ENCODE results near the gene PDE1C.

Gene PDE1C

DNA sequence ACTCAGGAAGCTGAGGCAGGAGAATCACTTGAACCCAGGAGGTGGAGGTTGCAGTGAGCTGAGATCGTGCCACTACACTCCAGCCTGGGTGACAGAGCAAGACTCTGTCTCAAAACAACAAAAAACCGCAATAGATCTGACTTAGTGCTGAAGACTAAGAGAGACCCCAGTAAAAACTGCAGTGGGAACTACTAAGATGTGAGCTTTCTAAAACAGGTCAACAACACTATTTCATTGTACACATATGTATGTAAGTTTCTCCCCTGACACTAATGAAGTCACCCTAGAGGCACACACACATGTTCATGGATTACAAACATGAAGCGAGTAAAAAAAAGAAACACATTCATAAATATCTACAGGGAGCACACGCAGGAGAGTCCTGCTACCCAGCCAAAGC lies 68.3 kb downstream of the PDE1C start:
- no peak overlapping the region for H3K27ac ChIP-seq (ENCODE audit: low read depth, low read length)
- no peaks in the 10 kb centered on the region for H3K36me3 ChIP-seq (ENCODE audit: control insufficient read depth, insufficient read depth, low read length)
- H3K27me3 ChIP-seq (ENCODE audit: control insufficient read depth, insufficient read depth, low read length), result no peaks in the 10 kb centered on the region
- H3K4me1 ChIP-seq (ENCODE audit: control insufficient read depth, insufficient read depth, low read length), result no peaks in the 10 kb centered on the region
- no peak overlapping the region for H3K9ac ChIP-seq (ENCODE audit: low read length)
- H3K4me3 ChIP-seq (ENCODE audit: low read length), result no peak overlapping the region

DNA sequence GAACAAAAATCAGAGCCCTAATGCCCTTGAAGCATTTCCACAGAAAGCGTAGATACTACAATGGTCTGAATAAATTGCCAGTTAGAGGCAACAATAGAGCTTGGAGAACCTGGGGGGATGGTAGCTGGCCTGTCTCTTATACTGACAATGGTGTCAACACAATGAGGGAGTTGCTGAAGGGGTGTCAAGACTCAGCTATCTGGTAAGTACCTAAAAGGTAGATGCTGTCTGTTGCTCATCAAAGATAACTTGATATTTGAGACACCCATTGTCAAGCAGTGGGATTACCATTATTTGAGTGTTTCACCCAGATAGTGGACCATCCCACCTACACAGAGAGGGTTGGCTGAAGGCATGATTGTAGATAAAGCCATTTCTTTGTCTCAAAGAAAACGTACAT lies 72.8 kb downstream of the PDE1C start:
- Histone ChIP-seq H3K9ac (ENCODE audit: low read length) (no peak overlapping the region), H3K27me3 (ENCODE audit: control insufficient read depth, insufficient read depth, low read length) (no peaks in the 10 kb centered on the region), H3K4me1 (ENCODE audit: control insufficient read depth, insufficient read depth, low read length) (no peaks in the 10 kb centered on the region), H3K36me3 (ENCODE audit: control insufficient read depth, insufficient read depth, low read length) (no peaks in the 10 kb centered on the region), H3K4me3 (ENCODE audit: low read length) (no peak overlapping the region), H3K27ac (ENCODE audit: low read depth, low read length) (no peak overlapping the region)

DNA sequence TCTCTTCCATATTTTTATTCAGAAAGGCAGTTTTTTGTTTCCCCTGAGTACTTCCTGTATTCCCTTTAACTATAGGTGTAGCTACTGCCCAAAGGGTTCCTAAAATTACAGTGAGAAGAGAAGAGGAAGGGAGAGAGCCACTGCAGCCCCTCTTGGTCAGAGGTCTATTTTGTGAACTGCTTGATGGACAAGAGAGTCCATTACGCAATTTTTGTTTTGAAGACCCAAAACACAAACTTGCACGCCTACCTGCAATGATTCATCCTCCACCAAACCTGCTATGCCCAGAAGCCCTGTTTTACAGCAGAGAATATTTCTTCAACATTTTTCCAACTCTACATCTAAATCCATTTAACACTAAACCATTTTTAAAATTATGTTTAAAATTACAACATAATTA lies 75.1 kb downstream of the PDE1C start:
- Histone ChIP-seq H3K36me3 (ENCODE audit: control insufficient read depth, insufficient read depth, low read length) (no peaks in the 10 kb centered on the region), H3K27ac (ENCODE audit: low read depth, low read length) (no peak overlapping the region), H3K4me1 (ENCODE audit: control insufficient read depth, insufficient read depth, low read length) (no peaks in the 10 kb centered on the region), H3K9ac (ENCODE audit: low read length) (no peak overlapping the region), H3K4me3 (ENCODE audit: low read length) (no peak overlapping the region), H3K27me3 (ENCODE audit: control insufficient read depth, insufficient read depth, low read length) (no peaks in the 10 kb centered on the region)

DNA sequence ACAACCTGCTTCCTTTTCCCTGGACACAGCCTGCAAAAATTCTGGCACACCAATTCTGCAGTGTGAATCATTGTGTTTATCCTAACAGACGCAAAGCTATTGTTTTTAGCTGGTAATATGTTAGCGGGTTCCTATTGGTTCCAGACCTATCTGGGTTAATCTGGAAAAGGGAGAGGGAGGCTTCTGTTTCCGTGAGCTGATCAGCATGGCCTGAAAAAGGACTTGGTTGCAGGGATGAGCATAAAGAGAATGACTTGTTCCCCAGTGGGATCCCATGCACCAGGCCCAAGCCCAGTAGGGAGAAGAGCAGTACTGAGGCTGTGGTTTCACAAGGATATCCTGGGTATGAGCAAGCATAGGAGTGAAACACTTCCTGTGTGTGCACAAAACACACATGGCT lies 78.4 kb downstream of the PDE1C start:
- H3K36me3 ChIP-seq (ENCODE audit: control insufficient read depth, insufficient read depth, low read length), result no peaks in the 10 kb centered on the region
- no peak overlapping the region for H3K4me3 ChIP-seq (ENCODE audit: low read length)
- no peaks in the 10 kb centered on the region for H3K4me1 ChIP-seq (ENCODE audit: control insufficient read depth, insufficient read depth, low read length)
- H3K9ac ChIP-seq (ENCODE audit: low read length), result no peak overlapping the region
- H3K27me3 ChIP-seq (ENCODE audit: control insufficient read depth, insufficient read depth, low read length), result no peaks in the 10 kb centered on the region
- no peak overlapping the region for H3K27ac ChIP-seq (ENCODE audit: low read depth, low read length)

DNA sequence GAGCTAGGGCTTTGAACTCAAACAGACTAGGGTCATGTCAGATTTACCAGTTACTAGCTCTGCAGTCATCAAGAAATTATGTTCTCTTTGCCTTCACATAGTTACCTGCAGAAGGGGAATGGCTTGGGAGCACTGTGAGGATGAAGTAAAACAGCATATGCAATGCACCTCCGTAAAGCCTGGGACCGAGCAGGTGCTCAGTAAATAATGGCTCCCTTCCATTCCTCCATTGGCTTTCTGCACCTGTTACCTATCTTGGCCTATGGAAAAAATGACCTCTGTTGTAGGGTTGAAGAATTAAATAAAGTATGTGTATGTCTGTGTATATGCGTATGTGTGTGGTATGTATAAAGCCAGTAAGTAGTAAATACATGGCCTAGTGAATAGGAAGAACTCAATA lies 78.8 kb downstream of the PDE1C start:
- H3K27me3 ChIP-seq (ENCODE audit: control insufficient read depth, insufficient read depth, low read length), result no peaks in the 10 kb centered on the region
- no peak overlapping the region for H3K4me3 ChIP-seq (ENCODE audit: low read length)
- H3K9ac ChIP-seq (ENCODE audit: low read length), result no peak overlapping the region
- no peaks in the 10 kb centered on the region for H3K4me1 ChIP-seq (ENCODE audit: control insufficient read depth, insufficient read depth, low read length)
- no peak overlapping the region for H3K27ac ChIP-seq (ENCODE audit: low read depth, low read length)
- no peaks in the 10 kb centered on the region for H3K36me3 ChIP-seq (ENCODE audit: control insufficient read depth, insufficient read depth, low read length)

DNA sequence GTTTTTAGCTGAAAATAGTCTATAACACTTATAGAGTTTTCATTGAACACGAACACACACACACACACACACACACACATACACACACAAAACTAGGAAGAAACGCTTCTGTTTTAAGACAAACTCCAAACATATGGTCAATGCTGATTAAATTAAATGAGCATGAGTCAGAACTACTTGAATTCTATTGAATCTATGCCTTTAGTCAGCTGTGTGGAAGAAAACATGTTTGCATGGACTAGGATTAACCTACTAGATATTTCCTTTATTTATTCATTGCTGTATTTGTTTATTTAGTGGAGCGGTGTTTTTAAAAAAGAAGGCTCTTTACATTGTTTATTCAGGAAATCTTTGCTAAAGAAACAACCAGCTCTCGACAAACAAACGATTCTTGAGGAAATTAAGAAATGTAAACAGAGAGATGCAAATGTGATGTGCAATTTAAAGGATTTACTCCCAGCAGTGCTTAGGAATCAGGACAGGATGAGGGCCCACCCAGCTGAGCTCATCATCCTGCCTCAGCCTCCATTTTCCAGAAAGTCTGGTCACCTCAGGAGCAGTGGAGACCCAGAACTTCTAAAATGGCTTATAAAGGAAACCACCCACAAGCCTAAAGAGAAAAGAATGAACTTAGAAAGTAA lies 83.2 kb downstream of the PDE1C start:
- Histone ChIP-seq H3K9ac (ENCODE audit: low read length) (no peak overlapping the region), H3K27me3 (ENCODE audit: control insufficient read depth, insufficient read depth, low read length) (no peaks in the 10 kb centered on the region), H3K36me3 (ENCODE audit: control insufficient read depth, insufficient read depth, low read length) (no peaks in the 10 kb centered on the region), H3K27ac (ENCODE audit: low read depth, low read length) (no peak overlapping the region), H3K4me1 (ENCODE audit: control insufficient read depth, insufficient read depth, low read length) (no peaks in the 10 kb centered on the region), H3K4me3 (ENCODE audit: low read length) (no peak overlapping the region)

DNA sequence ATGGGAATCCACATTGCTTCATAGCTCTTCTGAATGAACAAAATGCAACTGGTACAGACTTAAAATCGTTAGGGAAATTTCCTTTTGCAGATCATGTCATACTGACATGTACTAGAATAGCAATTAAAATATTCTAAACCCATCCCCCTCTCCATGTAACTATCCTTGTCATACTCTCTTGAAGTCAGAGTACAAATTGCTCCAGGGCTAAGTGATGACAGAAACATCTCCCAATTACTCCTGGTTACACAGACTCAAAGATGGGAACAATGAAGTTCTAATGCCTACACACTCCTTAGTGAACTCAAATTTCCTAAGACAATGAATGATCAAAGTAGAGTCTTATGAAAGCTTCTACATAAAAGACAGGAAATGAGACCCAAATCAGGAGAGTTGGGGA lies 87.2 kb downstream of the PDE1C start:
- Histone ChIP-seq H3K4me3 (ENCODE audit: low read length) (no peak overlapping the region), H3K27ac (ENCODE audit: low read depth, low read length) (no peak overlapping the region), H3K4me1 (ENCODE audit: control insufficient read depth, insufficient read depth, low read length) (no peaks in the 10 kb centered on the region), H3K36me3 (ENCODE audit: control insufficient read depth, insufficient read depth, low read length) (no peaks in the 10 kb centered on the region), H3K9ac (ENCODE audit: low read length) (no peak overlapping the region), H3K27me3 (ENCODE audit: control insufficient read depth, insufficient read depth, low read length) (no peaks in the 10 kb centered on the region)

DNA sequence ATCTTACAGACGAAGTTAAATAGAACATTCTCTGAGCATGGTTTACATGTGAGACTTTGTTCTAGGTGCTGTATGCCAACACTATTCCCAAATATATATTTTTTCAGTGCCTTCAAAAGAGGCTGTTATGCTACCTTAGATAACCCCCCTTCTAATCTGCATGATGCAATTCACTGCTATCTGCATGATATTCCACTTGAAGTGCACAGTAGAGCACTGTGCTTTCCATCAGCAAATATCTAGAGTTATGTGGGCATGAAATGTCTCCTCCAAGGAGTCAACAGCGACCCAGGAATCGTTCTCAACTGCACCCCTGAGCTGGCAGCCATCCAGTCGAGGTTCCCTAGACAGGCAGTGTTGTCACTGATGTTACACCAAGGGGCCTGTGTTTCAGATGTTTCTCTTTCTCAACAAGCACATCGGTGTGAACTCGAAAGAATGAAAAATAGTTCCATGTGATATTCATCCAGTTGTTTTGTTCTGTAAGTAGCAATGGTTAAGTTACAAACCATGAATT lies 88.3 kb downstream of the PDE1C start:
- H3K27ac ChIP-seq (ENCODE audit: low read depth, low read length), result no peak overlapping the region
- H3K9ac ChIP-seq (ENCODE audit: low read length), result no peak overlapping the region
- H3K27me3 ChIP-seq (ENCODE audit: control insufficient read depth, insufficient read depth, low read length), result no peaks in the 10 kb centered on the region
- no peak overlapping the region for H3K4me3 ChIP-seq (ENCODE audit: low read length)
- no peaks in the 10 kb centered on the region for H3K36me3 ChIP-seq (ENCODE audit: control insufficient read depth, insufficient read depth, low read length)
- no peaks in the 10 kb centered on the region for H3K4me1 ChIP-seq (ENCODE audit: control insufficient read depth, insufficient read depth, low read length)

DNA sequence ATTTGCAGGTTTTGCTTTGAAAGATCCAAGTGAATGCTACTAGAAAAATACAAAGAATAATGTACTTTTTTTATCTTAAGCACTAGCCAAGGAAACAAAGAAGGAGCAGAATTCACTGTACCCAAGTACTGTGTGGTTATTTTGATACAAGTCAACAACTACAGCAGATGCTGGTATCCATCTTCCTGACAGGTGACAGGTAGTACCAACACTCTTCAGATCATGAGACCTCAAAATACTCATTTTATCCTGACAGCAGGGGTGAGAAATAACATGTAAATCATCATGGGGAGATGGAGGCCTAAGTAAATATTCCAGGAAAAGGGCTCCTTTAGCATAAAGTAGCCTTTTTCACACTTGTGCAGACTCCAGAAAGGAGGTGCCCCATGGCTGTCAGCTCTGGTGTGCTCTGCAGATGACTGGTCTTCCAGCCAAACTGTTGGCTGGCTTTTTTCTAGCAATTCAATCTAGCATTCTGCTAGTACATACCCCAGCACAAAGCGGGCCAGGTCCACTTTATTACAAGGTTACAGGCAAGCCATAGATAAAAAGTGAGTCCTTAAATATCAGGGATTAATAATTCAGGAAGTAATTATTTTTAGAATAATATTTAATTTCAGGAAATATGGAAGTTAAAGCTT lies 90.4 kb downstream of the PDE1C start:
- Histone ChIP-seq H3K9ac (ENCODE audit: low read length) (no peak overlapping the region), H3K27me3 (ENCODE audit: control insufficient read depth, insufficient read depth, low read length) (no peaks in the 10 kb centered on the region), H3K4me1 (ENCODE audit: control insufficient read depth, insufficient read depth, low read length) (no peaks in the 10 kb centered on the region), H3K27ac (ENCODE audit: low read depth, low read length) (no peak overlapping the region), H3K36me3 (ENCODE audit: control insufficient read depth, insufficient read depth, low read length) (no peaks in the 10 kb centered on the region), H3K4me3 (ENCODE audit: low read length) (no peak overlapping the region)

DNA sequence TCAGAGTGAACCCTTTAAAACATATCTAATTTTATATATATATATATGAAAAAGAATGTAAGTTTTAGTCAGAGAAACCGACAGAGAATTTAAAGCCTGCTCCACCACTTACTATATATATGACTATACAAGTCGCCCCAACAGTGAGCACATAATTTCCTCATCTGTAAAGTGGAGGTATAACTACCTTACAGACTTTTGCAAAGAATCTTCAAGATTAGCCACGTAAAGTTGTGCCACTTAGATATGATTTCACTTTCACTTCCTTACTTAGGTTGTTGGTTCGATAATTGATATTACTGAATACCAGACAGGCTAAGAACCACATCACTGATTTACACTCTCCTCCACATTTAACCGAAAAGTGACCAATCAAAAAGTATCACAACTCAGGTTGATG lies 94.7 kb downstream of the PDE1C start:
- Histone ChIP-seq H3K27me3 (ENCODE audit: control insufficient read depth, insufficient read depth, low read length) (no peaks in the 10 kb centered on the region), H3K27ac (ENCODE audit: low read depth, low read length) (no peak overlapping the region)

DNA sequence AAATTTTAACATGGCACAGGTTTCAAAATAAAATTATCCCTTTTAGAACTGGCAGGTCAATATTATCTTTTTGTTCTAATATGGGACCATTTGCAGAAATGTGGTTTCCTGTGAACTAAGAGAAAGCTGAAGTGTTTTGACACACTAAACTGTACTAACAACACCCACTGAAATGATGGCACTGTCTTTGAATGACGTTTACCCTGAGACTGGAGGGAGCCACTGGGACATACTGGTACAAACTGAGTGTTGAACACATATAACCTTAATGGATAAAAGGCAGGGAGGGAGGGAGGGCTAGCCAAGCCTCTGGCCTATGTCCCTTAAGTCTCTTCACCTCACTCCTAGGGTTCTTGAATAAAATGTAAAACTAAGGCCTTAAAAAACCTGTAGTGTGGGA lies 95.9 kb downstream of the PDE1C start:
- no peak overlapping the region for H3K4me3 ChIP-seq (ENCODE audit: low read length)
- H3K4me1 ChIP-seq (ENCODE audit: control insufficient read depth, insufficient read depth, low read length), result no peaks in the 10 kb centered on the region
- H3K9ac ChIP-seq (ENCODE audit: low read length), result no peak overlapping the region
- no peaks in the 10 kb centered on the region for H3K36me3 ChIP-seq (ENCODE audit: control insufficient read depth, insufficient read depth, low read length)
- H3K27me3 ChIP-seq (ENCODE audit: control insufficient read depth, insufficient read depth, low read length), result no peaks in the 10 kb centered on the region
- H3K27ac ChIP-seq (ENCODE audit: low read depth, low read length), result no peak overlapping the region

More for the DNA sequence above, 94.7 kb downstream of the PDE1C start:
- no peak overlapping the region for H3K4me3 ChIP-seq (ENCODE audit: low read length)
- no peaks in the 10 kb centered on the region for H3K4me1 ChIP-seq (ENCODE audit: control insufficient read depth, insufficient read depth, low read length)
- no peak overlapping the region for H3K9ac ChIP-seq (ENCODE audit: low read length)
- H3K36me3 ChIP-seq (ENCODE audit: control insufficient read depth, insufficient read depth, low read length), result no peaks in the 10 kb centered on the region

DNA sequence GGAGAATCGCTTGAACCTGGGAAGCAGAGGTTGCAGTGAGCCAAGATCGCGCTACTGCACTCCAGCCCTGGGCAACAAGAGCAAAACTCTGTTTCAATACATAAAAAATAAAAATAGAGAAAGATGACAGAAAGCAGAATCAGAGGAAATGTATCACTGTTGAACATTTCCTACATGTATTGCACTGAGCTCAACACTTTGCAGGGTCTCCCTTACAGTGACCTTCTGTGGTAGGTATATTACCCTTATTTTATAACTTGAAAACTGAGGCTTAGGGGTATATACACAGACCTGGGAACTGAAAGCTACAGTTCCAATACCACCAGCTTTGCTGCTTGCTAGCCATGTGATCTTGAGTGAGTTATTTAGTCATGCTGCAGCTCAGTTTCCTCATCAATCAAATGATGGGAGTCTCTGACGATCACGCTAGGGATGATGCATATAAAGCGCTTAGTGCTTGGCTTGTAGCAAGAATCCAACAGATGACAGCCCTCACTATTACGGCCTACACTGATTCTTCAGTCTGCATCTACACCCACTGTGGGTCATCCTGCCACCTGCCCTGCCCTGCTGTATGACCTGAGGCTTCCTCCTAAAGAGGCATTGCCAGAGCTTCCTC lies 99.0 kb downstream of the PDE1C start:
- Histone ChIP-seq H3K27ac (ENCODE audit: low read depth, low read length) (no peak overlapping the region), H3K27me3 (ENCODE audit: control insufficient read depth, insufficient read depth, low read length) (no peaks in the 10 kb centered on the region), H3K4me3 (ENCODE audit: low read length) (no peak overlapping the region), H3K4me1 (ENCODE audit: control insufficient read depth, insufficient read depth, low read length) (no peaks in the 10 kb centered on the region), H3K9ac (ENCODE audit: low read length) (no peak overlapping the region), H3K36me3 (ENCODE audit: control insufficient read depth, insufficient read depth, low read length) (no peaks in the 10 kb centered on the region)

DNA sequence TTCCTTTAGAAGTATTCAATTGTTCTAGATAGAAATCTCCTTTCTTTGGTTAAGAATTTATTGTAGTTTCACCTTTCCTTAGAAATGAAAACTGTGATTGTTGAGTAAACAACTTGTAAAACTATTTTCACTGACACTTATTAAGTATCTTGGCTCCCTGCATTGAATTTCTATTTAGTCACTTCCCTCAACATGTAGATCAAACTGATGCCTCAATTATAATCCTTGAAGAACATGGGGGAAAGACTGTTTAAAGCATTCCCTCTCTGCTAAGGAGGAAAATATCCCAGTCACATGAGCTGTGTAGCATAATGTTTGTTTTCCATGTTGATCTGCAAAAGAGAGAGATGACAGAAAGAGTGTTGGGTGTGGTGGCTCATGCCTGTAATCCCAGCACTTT lies 99.7 kb downstream of the PDE1C start:
- no peak overlapping the region for H3K27ac ChIP-seq (ENCODE audit: low read depth, low read length)
- H3K4me1 ChIP-seq (ENCODE audit: control insufficient read depth, insufficient read depth, low read length), result no peaks in the 10 kb centered on the region

More for the DNA sequence above, 99.7 kb downstream of the PDE1C start:
- H3K27me3 ChIP-seq (ENCODE audit: control insufficient read depth, insufficient read depth, low read length), result no peaks in the 10 kb centered on the region
- H3K4me3 ChIP-seq (ENCODE audit: low read length), result no peak overlapping the region
- H3K9ac ChIP-seq (ENCODE audit: low read length), result no peak overlapping the region
- no peaks in the 10 kb centered on the region for H3K36me3 ChIP-seq (ENCODE audit: control insufficient read depth, insufficient read depth, low read length)

Measured in rectal smooth muscle tissue (tissue), 1 donor.